ENCODE results near the gene PTPRJ.

Gene PTPRJ

DNA sequence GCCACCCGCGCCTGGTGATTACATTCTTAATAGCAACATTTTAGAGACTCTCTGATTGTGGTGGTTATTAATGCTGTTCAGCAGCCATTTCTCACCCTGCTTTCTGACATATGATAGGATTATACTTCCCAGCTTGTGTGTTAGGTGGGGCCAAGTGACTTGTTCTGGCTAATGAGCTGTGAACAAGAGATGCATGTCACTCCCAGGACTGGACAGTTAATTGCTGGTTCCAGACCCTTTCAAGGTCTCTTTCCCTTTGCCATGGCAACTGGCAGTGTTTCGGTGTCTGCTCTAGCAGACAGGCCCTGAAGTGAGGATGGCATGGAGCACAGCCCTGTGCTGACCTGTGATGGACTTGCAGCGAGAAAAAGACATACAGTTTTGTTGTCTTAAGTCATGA lies 8.9 kb upstream of the PTPRJ start:
- DNase-seq, result peak; percentile 72

- no peak for DNase-seq
These were observed 7.2 kb upstream of the PTPRJ start for GRCh38 chr11:47973173-47973572.

GRCh38 chr11:47976931-47977330 lies 3.4 kb upstream of the PTPRJ start:
- no peak for DNase-seq

DNA sequence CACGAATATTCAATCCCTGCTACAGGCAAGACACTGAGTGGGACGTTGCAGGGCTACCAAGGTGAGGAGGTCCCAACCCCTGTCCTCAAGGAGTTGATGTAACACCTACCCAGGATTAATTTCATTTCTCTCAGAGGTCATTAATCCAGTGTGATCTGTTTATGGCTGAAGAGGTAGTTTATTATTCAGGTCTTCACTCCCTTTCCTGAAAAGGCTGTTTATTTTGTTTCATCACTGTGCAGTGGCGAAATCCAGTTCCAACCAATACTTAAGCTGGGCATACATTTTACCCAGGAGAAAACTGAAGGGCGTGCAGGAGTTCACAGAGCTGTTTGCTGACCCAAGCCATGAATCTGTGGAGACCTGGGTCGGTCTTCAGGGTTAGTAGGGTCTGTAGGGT lies 2.7 kb upstream of the PTPRJ start:
- DNase-seq, result no peak

DNA sequence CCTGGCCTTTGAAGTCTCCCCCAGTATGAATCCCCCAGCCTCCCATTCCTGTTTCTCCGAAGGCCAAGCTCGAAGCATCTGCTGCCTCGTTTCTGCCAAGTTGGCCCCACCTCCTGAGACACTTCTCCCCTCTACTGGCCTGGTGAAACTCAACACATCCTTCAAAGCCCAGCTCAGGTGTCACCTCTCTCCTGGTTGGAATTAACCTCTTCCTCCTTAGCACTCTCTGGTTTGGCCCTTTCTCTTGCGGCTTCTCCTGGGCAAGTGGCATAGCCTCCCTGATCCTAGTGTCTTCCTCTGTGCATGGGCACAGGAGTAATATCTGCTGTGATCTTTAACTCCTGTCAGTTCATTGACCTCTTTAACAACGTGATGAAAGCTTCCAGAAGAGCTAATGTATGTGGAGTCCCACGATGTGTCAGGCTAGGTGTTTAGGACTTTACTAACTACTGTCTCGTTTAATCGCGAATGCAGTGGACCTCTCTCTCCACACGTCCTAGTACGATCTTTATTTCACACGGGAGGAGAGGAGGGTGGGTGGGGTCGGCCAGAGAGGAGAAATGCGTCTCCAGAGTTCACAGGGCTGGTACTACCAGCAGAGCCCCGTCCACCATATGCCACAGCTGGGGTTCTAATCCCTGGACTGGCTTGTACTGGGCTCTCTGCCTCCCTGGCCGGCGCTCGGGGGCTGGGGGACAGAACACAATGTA lies 826 bp upstream of the PTPRJ start:
- peak; percentile 90 for DNase-seq

DNA sequence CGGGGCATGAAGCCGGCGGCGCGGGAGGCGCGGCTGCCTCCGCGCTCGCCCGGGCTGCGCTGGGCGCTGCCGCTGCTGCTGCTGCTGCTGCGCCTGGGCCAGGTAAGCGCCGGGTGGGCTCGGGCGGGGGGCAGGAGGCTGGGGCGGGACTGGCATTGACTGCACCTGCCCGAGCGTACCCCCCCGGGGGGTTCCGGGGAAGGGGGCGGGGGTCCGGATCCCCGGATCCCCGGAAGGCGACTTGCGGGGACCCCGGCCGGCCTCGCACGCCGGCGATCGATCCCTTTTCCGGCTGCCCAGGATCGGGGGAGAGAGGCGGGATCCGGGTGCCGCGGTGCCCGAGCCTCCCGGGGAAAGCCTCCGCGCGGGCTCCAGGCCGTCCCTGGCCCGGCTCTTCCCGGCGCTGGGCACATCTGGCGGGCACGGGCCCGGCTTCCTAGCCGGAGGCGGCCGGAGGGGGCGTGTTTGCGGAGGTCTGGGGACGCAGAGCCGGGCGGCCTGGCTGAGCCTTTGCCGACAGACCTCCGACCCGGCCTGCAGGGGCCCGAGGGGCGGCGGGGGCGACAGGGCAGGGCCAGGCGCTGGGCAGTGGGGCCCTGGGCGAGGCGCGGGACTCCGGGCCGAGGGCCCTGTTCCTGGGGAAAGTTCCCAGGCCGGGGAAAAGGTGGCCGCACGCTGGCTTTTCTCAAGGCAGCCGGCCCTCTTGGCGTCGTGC lies 705 bp downstream of the PTPRJ start:
- DNase-seq, result no peak

DNA sequence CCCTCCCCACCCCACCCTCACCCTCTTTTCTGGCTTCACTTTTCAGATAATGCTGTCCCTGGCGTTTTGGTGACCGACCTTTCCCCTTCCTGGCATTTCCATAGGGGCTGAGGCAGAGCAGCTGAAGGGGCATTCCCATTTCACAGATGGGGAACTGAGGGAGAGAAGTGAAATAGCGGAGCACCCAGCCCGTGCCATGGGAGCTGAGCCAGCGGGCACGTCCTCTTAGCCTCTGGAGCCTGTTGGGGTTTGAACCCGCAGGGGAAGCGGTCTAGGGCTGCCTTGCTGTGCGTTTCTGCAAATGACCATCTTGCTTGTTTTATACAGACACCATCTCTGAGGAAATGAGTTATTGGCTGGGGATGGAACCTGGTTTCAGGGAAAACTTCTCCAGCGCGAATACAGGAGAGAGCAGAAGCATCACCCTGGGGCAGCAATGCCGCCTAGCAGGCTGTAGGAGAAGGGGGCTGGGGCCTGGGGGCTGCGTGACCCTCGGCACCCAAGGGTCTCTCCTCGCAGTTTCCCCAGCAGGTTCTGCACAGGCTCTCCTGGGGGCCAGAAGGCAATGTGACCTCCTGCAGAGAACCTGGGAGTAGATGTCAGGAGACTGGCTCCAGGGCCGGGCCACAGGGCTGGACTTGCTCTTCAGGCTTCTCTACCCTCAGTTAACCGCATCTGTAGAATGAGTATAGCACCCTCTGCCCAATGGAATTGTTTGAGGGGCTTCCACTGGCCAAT lies 1.5 kb downstream of the PTPRJ start:
- no peak for DNase-seq

DNA sequence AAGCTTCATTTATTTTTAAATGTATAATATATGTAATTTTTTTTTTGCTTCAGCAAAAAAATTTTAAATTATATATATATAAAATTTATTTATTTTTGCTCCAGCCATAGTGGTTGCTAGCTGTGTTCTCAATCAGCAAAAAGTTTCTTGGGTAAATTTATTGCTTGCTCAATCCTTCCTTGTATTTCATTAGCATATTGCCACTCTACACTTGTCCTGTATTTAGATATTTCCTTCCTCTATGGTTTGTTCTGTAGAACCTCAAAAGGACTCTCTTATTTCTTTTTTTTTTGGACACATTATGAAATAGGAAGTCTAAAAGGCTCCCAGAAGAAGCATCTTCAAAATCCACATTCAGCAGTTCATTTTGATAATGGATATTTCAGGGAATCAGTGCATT lies 2.3 kb downstream of the PTPRJ start:
- no peak for DNase-seq

- peak; percentile 54 for DNase-seq
These were observed 3.4 kb downstream of the PTPRJ start for GRCh38 chr11:47983464-47984397.

DNA sequence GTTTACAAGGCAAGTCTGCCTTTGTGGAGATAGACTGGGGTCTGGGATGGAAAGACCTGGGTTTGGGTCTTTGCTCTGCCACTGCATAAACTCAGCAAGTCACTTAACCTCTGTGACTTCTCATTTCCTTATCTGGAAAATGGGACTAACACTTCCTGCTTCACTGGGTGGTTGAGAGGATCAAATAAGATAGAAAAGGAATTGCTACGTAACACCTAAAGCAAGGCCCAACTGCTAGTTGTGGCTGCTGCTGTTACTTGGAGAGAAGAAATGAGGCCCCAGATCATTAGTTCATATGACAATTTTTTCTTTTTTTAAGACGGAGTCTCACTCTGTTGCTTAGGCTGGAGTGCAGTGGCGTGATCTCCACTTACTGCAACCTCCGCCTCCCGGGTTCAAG lies 5.9 kb downstream of the PTPRJ start:
- DNase-seq, result no peak

GRCh38 chr11:47986742-47987141 lies 6.4 kb downstream of the PTPRJ start:
- DNase-seq, result no peak

DNA sequence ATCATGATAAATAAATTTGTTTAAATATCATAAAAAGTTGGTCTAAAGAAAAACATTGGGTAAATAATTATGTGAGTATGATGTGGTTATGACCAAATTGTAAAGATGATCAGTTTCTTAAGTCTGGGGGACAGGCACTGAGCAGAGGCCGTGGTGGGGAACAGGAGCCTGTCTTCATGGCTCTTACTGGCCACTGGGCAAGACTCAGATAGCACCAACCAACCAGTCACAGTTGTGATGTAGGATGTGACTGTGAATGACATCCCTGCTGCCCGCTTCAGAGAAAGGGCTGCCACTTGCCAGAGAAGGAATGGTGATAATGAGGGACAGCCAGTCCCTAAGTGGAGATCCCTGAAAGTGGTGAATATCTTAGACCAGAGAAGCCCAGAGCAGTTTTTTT lies 7.0 kb downstream of the PTPRJ start:
- DNase-seq, result no peak

DNA sequence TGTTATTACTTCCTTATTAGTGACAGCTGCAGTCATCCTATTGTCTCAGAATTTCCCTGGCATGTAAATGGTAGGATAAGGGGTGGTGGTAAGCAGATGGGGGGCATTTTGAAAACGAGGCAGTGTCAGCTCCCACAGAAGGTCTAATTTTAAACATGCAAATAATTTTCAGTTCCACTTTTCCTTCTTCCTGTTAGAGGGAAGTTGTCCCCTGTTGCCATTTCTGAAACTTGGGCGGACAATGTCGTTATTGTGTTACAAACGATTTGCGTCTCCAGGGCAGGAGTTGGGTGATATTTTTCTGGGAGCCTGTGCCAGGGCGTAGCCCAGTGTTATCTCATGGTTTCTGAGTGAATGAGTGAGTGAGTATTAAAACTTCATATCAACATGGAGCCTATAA lies 7.4 kb downstream of the PTPRJ start:
- DNase-seq, result no peak

GRCh38 chr11:47989779-47990178 lies 9.4 kb downstream of the PTPRJ start:
- DNase-seq, result no peak

DNA sequence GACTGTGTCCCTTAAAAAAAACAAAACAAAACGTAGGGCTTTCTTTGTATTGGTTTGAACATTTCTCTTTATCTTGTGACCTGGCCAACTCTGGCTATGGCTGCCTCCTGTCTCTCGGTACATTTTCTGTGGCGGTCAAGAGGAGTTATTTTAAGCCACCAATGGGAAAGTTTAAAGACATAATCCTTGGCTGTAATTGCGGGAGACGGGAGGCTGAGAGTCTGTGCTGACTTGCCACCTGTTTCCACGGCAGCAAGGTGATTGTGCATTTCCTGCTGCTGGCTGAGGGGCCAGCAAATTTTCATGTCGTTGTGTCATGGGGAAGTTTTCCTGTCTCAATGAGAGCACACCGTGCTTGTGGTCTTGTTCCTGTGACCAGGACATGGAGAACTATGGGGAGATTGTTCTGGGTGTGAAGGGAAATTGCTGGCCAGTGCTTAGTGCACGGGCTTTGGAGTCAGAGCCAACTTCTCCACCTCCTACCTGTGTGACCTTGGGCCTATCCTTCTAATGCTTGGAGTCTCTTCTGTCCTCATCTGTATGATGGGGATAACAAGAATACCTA lies 11.0 kb downstream of the PTPRJ start:
- DNase-seq, result peak; percentile 88

GRCh38 chr11:47991894-47992293 lies 11.5 kb downstream of the PTPRJ start:
- DNase-seq, result no peak

- peak; percentile 52 for DNase-seq
These were observed 12.8 kb downstream of the PTPRJ start for GRCh38 chr11:47992959-47993820.

- no peak for DNase-seq
These were observed 14.1 kb downstream of the PTPRJ start for GRCh38 chr11:47994417-47994816.

GRCh38 chr11:47995360-47995769 lies 15.0 kb downstream of the PTPRJ start:
- no peak for DNase-seq

- no peak for DNase-seq
These were observed 17.0 kb downstream of the PTPRJ start for GRCh38 chr11:47997063-47998053.

Data from DMS79 treated with DMSO at 0.1 percent for 48 hours (cell line).